ENCODE measurements around the gene F2R.
"Not testable (repeated sequence)": the region's sequence is repeated elsewhere in the genome, so short reads cannot be mapped to it uniquely, and the experiment has no call there.

Gene F2R

GRCh38 chr5:76720988-76721569, 5.2 kb downstream of the F2R start:
- no peak for DNase-seq

- DNase-seq, result no peak
Observed at GRCh38 chr5:76723266-76723665, 7.3 kb downstream of the F2R start.

- no peak for DNase-seq
Observed at GRCh38 chr5:76723906-76724305, 8.0 kb downstream of the F2R start.

- no peak for DNase-seq
Observed at GRCh38 chr5:76724871-76725270, 8.9 kb downstream of the F2R start.

GRCh38 chr5:76728965-76729364, 13.0 kb downstream of the F2R start:
- DNase-seq, result no peak

GRCh38 chr5:76729373-76730290, 13.7 kb downstream of the F2R start:
- DNase-seq, result no peak

- no peak for DNase-seq
Observed at GRCh38 chr5:76732405-76733048, 16.6 kb downstream of the F2R start.

GRCh38 chr5:76733049-76733417, 17.1 kb downstream of the F2R start:
- DNase-seq, result no peak

GRCh38 chr5:76735762-76736545, 20.0 kb downstream of the F2R start:
- no peak for DNase-seq

GRCh38 chr5:76736679-76737556, 21.0 kb downstream of the F2R start:
- DNase-seq, result no peak

GRCh38 chr5:76737846-76738245, 21.9 kb downstream of the F2R start:
- DNase-seq, result no peak

GRCh38 chr5:76741506-76741905, 25.6 kb downstream of the F2R start:
- not testable (repeated sequence) for DNase-seq

- no peak for DNase-seq
Observed at GRCh38 chr5:76742583-76742982, 26.7 kb downstream of the F2R start.

- no peak for DNase-seq
Observed at GRCh38 chr5:76744632-76745031, 28.7 kb downstream of the F2R start.

- DNase-seq, result no peak
Observed at GRCh38 chr5:76745670-76746069, 29.7 kb downstream of the F2R start.

- no peak for DNase-seq
Observed at GRCh38 chr5:76746677-76747076, 30.8 kb downstream of the F2R start.

GRCh38 chr5:76747706-76748105, 31.8 kb downstream of the F2R start:
- no peak for DNase-seq

GRCh38 chr5:76751291-76751690, 35.4 kb downstream of the F2R start:
- no peak for DNase-seq

- no peak for DNase-seq
Observed at GRCh38 chr5:76754668-76755078, 38.7 kb downstream of the F2R start.

GRCh38 chr5:76755779-76756637, 40.1 kb downstream of the F2R start:
- DNase-seq, result no peak

GRCh38 chr5:76757049-76757448, 41.1 kb downstream of the F2R start:
- DNase-seq, result no peak

All from 8988T (cell line).